Activated effector memory CD4-positive, alpha-beta T cell treated with anti-CD3 and anti-CD28 coated beads, Interleukin-2, amount 50 U/mL, for 16 hours (primary cell): Measurements from ENCODE around the gene SNAP47.

Experiments used
- DNase-seq: peaks from one replicate; pipeline ENCODE4 v3.0.0-alpha.2; 2020

The SNAP47 gene

GRCh38 chr1:227805606-227806197 lies 70.5 kb downstream of the SNAP47 start:
- DNase-seq, result no peak

- no peak for DNase-seq
These were observed 73.3 kb downstream of the SNAP47 start for GRCh38 chr1:227808566-227808965.

GRCh38 chr1:227809026-227809425 lies 73.8 kb downstream of the SNAP47 start:
- DNase-seq, result no peak

GRCh38 chr1:227813962-227814361 lies 78.7 kb downstream of the SNAP47 start:
- no peak for DNase-seq

- no peak for DNase-seq
These were observed 80.5 kb downstream of the SNAP47 start, which contains the start of gene PRSS38 for GRCh38 chr1:227815468-227816409. PRSS38 (plus strand) TSS chr1:227815675; CDS start chr1:227815717, 42 bp downstream.

- DNase-seq, result no peak
These were observed 81.7 kb downstream of the SNAP47 start for GRCh38 chr1:227816750-227817446.

GRCh38 chr1:227823537-227823936 lies 88.3 kb downstream of the SNAP47 start:
- DNase-seq, result no peak

- no peak for DNase-seq
These were observed 89.0 kb downstream of the SNAP47 start for GRCh38 chr1:227824204-227824603.

- no peak for DNase-seq
These were observed 93.6 kb downstream of the SNAP47 start for GRCh38 chr1:227828786-227829185.
